UCSD-AML1 (cell line): Measurements from ENCODE around the gene TNFAIP8.

Experiments
- DNase-seq: peaks from one replicate; lab custom pipeline; 2025; ENCODE audit not compliant: unreplicated experiment; lab: John Stamatoyannopoulos, UW

Gene TNFAIP8

GRCh38 chr5:119328753-119329602, 26.8 kb upstream of the TNFAIP8 start:
- peak; percentile 11 for DNase-seq

DNA sequence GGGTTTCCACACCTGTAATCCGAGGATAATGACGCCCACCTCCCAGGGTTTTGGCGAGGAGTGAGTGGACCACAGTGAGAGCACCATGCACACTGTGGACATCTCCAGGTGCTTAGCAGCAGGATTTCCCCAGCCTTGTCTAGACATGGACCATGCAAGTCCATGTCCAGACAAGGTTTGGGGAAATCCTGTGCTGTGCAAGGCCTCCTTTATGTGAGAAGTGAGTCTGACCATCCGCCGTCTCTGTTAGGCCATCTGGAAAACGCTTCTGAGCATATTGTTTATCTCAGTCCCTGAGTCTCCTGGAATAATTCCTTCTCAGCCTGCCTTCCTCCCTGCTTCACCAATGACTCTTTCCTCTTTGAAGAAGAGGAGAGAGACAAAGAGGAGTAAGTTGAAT, 26.2 kb upstream of the TNFAIP8 start:
- peak; percentile 9 for DNase-seq

- DNase-seq: peak; percentile 55
Measured at GRCh38 chr5:119330367-119331183, 25.2 kb upstream of the TNFAIP8 start.

DNA sequence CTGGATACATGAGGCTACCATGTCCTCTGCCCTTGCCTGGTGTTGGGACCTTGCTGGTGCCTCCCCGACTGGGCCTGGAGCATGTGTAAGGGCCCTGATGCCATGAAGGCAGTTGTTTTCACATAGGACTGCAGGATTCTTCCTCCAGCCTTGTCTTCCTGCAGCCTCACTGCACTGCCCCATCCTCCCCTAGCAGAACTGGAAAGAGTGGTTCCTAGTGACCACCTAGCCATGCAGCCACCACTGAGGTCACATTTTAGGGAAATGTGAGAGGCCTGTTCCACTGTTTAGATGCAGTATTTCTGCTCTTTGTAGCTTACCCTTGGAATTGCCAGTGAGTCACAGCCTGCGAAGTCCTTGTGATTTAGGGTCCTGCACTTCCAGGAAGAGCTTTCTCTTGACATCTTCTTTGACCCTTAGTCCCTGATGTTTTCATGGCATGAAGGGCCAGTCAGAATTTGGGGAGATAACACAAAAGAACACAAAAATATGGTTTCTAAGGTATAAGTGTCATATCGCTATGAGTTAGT, 24.2 kb upstream of the TNFAIP8 start:
- no peak for DNase-seq

DNA sequence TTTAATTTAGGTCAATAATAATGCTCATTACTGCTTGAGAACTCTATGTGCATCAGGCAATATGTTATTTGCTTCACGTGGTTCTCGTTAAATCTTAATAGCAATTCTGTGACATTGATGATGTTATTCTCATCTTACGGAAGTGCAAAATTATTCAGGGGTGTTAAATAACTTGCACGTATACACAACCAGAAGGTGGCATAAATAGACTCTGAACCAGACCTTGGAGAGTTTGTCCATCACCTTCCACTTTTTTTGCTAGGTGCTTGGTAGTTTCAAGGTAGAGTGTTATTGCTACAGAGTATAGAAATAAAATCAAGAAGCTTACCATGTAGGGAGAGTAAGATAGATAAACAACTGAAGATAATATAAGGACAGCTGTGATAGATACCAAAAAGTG, 23.6 kb upstream of the TNFAIP8 start:
- DNase-seq: no peak

GRCh38 chr5:119332978-119333401, 22.8 kb upstream of the TNFAIP8 start:
- no peak for DNase-seq

DNA sequence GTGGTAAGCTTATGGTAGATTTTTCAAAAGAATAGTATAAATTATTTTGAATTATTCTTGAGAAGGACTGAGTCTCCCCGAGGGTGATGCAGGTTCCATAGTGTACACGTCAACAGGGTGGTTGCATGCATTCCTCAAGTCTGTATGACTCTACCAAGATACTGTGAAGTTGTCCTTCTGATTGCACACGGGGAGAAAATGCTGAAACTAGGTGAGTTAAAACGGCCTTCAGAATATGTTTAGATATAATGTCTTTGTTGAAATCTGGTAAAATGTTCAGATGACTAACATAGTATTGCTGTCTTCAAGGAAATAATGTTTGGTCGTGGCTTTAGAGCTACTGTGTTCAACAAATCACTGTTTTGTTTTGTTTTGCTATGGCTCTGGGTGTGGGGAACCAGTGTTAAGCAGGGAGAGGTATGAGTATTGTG, 22.4 kb upstream of the TNFAIP8 start:
- DNase-seq: no peak

- no peak for DNase-seq
Measured at GRCh38 chr5:119335261-119335677, 20.6 kb upstream of the TNFAIP8 start.

DNA sequence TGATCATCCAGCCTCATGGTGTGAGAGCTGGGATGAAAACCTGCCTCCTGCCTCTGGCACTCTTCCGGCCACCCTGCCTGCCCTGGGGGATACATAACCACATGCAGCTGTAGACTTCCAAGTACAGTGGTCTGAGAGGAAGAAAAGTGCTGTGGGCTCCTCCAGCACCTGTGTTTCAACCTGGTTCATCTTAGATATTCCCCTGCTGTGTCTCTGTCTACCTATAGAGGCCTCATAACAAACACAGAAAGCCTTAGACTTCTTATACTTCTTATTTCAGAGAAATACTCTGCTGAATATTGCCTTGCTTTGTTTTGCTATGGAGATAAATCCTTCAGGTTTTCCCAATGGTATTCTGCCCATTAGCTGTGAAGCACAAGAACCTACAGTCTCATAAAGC, 19.6 kb upstream of the TNFAIP8 start:
- DNase-seq: no peak

DNA sequence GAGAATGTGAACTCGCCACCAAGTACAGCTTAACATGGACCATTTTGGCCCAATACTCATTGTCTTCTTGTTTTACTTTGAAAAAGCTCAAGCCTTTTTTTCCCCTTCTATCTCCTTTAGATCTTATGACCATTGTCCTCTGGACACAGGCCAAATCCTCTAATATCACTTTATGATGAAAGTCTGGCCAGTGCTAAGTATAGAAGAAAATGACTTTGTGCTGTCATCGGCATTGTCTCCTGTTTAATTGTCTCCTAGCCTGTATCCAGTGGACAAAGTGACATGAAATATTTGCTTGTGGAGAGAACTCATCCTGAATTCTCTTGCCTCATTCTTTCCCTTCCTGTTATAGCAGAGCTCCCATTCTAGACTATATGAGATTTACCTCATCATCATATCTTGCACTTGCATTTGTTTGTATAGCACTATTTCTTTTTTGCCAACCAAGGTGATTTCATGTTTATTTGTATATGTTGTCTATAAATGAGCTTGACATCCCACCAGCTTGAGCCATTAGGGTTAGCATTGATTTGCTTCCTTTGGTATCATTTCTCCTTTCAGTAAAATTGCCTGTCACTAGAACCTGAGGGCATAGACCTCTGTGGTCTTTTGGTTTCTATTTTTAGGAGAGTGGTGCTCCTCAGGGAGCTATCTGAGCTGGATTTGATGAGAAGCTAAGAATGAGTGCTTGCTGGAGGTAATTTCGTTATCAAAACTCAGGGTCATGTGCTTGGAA, 18.8 kb upstream of the TNFAIP8 start:
- DNase-seq: no peak

GRCh38 chr5:119338326-119338946, 17.4 kb upstream of the TNFAIP8 start:
- peak; percentile 14 for DNase-seq

- no peak for DNase-seq
Measured at GRCh38 chr5:119339344-119339743, 16.5 kb upstream of the TNFAIP8 start.

DNA sequence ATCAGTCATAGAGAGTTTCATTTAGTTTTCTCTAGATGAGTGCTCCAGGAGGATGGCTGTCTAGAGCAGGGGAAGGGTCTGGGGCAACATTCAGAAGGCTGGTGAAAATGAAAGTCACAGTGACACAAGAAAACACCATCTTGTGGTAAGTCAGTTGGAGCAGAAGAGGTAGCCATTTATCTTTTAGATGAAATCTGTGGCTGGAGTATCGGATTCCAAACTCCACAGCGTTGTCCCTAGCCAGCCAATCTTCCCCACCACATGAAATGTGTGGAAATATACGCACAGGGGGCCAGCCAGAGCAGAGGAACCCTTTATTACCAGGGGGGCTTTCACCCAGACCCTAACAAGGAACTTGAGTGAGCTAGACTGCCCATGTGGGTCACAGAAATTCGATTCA, 15.9 kb upstream of the TNFAIP8 start:
- DNase-seq: no peak

DNA sequence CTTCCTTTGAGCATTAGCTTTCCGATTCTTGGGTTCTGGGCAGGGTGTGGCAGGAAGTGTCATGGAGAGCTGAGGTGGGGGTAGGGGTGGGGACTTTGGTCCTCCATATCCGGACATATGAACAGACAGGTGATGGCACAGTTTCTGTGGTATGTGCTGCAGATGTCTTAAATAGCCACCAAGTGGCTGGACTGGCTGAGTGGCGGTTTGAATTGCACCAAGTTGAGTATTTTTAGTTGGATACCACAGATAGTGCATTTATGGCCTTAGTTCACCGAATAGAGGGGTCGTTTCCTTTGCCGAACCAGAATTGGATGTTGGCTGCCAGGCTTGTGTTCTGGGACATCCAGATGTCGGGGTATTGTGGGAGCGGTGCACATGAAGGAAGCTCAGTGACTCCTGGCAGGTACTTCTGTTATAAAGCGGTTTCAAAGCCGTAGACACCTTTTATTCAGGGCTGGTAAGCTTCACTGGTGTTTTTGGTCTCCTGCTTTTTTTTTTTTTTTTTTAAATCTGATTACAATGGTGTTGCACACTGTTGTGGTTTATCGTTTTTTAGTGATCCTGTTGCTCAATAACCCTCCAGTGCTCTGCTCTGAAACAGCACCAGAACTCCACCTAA, 15.1 kb upstream of the TNFAIP8 start:
- DNase-seq: peak; percentile 10

DNA sequence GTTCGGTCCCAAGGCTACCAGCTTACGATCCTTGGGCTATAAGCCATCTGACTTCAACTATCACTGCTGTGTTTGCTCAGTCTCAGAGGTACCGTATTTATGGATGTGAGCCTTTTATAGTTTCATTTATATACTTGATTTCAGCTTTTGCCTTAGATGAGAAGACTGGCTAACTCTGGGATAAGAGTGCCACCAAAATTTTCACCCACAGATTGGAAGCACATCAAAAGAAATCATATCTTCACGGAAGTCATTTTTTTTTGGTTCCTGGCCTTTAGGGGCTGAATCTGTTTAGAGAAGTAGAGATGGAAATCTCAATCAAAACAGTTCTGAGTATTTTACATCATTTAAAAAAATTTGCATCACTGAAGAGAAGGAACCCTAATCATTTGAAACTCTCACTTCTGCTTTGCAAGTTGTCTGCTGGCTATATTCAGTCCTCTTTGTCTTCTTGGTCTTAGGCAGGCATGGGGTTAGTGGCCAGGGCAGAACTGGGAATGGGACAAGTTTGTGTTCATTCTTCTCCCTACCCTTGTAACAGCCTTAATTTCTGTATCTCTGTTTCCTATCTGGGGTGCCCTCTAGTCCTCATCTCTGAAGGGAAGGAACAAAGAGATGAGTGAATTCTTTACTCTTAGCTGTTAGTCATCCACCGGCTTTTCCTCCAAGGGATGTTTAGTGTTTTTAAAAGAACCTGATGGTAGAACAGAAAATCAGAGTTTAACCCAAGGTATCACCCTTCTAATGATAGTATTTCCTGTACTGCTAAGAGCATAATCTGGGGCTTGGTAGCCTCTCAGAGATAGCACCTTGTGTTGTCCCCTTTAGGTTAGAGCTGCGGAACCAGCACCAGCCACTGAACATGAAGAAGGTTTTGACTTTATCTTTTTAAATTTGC, 14.1 kb upstream of the TNFAIP8 start:
- DNase-seq: no peak

DNA sequence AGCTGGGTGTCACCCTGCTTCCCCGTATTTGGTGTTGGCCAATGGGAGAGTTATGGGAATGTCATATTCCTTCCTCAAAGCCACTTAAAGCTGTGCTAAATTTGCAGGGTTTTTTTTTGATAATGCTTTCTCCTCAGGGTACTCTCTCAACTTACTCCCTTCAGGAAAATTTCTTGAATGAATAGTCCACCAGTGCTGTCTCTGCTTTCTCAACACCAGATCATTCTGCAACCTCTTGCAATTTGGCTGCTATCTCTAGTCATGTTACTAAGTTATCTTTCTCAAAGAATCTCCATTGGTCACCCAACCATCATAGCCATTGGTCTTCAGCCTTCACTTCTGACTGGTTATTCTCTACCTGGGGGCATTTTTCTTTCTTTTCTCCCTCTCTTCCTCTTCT, 13.4 kb upstream of the TNFAIP8 start:
- no peak for DNase-seq

GRCh38 chr5:119343052-119343451, 12.8 kb upstream of the TNFAIP8 start:
- DNase-seq: no peak

DNA sequence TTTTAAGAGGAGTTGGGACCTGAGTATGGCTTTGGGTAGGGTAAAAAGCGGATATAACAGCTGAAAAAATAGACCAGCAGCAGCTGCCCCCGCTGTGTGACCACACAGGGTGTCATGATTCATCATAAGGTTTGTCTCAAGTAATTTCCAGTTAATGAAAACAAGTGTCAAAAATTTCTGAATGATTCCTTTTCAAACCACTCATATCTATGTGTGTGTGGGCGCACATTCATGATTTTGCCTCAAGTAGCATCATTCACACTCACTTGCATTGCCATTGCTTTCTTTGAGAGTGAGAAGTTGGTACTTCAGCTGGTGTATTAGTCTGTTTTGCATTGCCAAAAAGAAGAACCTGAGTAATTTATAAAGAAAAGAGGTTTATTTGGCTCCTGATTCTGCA, 12.1 kb upstream of the TNFAIP8 start:
- peak; percentile 8 for DNase-seq

DNA sequence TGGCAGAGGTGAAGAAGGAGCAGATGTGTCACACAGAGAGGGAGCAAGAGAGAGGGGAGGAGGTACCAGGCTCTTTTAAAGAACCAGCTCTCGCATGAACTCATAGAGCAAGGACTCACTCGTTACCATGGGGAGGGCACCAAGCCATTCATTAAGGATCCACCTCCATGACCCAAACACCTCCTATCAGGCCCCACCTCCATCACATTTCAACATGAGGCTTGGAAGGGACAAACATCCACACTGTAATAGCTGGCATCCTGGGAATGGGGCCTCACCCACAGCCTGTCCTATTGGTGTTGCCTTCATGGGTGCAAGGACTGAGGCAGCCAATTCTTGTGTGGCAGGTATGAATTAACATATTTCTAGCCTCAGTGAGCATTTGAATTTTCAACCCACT, 11.6 kb upstream of the TNFAIP8 start:
- DNase-seq: no peak
